GM23338 (cell line): ENCODE results near the gene TGFBR1. TPM values are rescaled to one million over a fixed set of nuclear protein-coding genes. Genes with fewer than 3 reads are reported as not detected.

Source experiments
- ATAC-seq: fragments of 200-7000 bp; cut with Tn5 transposase; 3 replicates; pipeline ENCODE4 v1.9.1; 2020
- DNase-seq: peaks from one replicate; pipeline ENCODE4 v3.0.0-alpha.2; 2015; ENCODE audit warnings: low spot score
- H2AFZ ChIP-seq: fragments of 200-600 bp; sonication (generic); 2 replicates; pipeline ENCODE4 v1.8.0; 2016; ENCODE audit warnings: antibody characterized with exemption, mild to moderate bottlenecking, moderate library complexity
- H3F3A ChIP-seq: fragments of 200-600 bp; sonication (generic); replicated peaks from 2 replicates; pipeline ENCODE4 v1.8.0; 2017; ENCODE audit warnings: antibody characterized with exemption, mixed run types, low read depth
- H3K27ac ChIP-seq: fragments of 200-600 bp; sonication (generic); 2 replicates; pipeline ENCODE4 v1.6.1; 2016; ENCODE audit warnings: low read depth
- H3K27me3 ChIP-seq: fragments of 200-600 bp; sonication (generic); 2 replicates; pipeline ENCODE4 v1.8.0; 2016; ENCODE audit warnings: mild to moderate bottlenecking, mixed run types, moderate library complexity; ENCODE audit not compliant: insufficient read depth
- H3K36me3 ChIP-seq: fragments of 200-600 bp; sonication (generic); 2 replicates; pipeline ENCODE4 v1.8.0; 2016; ENCODE audit warnings: mild to moderate bottlenecking; ENCODE audit not compliant: insufficient read depth
- H3K4me1 ChIP-seq: fragments of 200-600 bp; sonication (generic); 2 replicates; pipeline ENCODE4 v1.8.0; 2016; ENCODE audit warnings: mild to moderate bottlenecking, moderate library complexity; ENCODE audit not compliant: insufficient read depth
- H3K4me2 ChIP-seq: fragments of 200-600 bp; sonication (generic); 2 replicates; pipeline ENCODE4 v1.7.1; 2017; ENCODE audit warnings: mixed run types
- H3K4me3 ChIP-seq: fragments of 200-600 bp; sonication (generic); 2 replicates; pipeline ENCODE4 v1.6.1; 2016; ENCODE audit warnings: mixed run types
- H3K79me2 ChIP-seq: fragments of 200-600 bp; sonication (generic); replicated peaks from 2 replicates; pipeline ENCODE4 v1.8.0; 2017; ENCODE audit warnings: mild to moderate bottlenecking; ENCODE audit not compliant: insufficient read depth
- H3K9me2 ChIP-seq: fragments of 200-600 bp; sonication (generic); 2 replicates; pipeline ENCODE4 v1.8.0; 2017; ENCODE audit not compliant: insufficient read depth
- H4K20me1 ChIP-seq: fragments of 200-600 bp; sonication (generic); replicated peaks from 2 replicates; pipeline ENCODE4 v1.8.0; 2017; ENCODE audit warnings: mild to moderate bottlenecking; ENCODE audit not compliant: insufficient read depth
- H3K27ac Mint-ChIP-seq: 2 replicates; pipeline ENCODE4 v1.8.0; 2020; ENCODE audit warnings: inconsistent platforms, mild to moderate bottlenecking, moderate library complexity, mixed read lengths
- H3K27me3 Mint-ChIP-seq: 3 replicates; pipeline ENCODE4 v1.8.0; 2022; ENCODE audit warnings: low read depth, mild to moderate bottlenecking, moderate library complexity, mixed read lengths, inconsistent platforms; ENCODE audit not compliant: insufficient read depth, poor library complexity
- H3K36me3 Mint-ChIP-seq: 3 replicates; pipeline ENCODE4 v1.8.0; 2021; ENCODE audit warnings: low read depth, mild to moderate bottlenecking, inconsistent platforms, moderate library complexity, mixed read lengths
- H3K4me1 Mint-ChIP-seq: 3 replicates; pipeline ENCODE4 v1.8.0; 2020; ENCODE audit warnings: mild to moderate bottlenecking, inconsistent platforms, mixed read lengths
- H3K4me3 Mint-ChIP-seq: 3 replicates; pipeline ENCODE4 v1.8.0; 2021; ENCODE audit warnings: moderate library complexity, mild to moderate bottlenecking, inconsistent platforms, mixed read lengths
- H3K9me3 Mint-ChIP-seq: 3 replicates; pipeline ENCODE4 v1.8.0; 2020; ENCODE audit warnings: moderate library complexity, mild to moderate bottlenecking, inconsistent platforms, mixed read lengths
- CREB1 ChIP-seq: fragments of 250-450 bp; sonication (Bioruptor Pico); IDR thresholded peaks from 2 replicates; pipeline ENCODE4 v1.5.0; 2020; ENCODE audit warnings: low read depth, mild to moderate bottlenecking, moderate library complexity
- CTCF ChIP-seq, 2 experiments: fragments of 200-600 bp in 1 of 2; sonication (generic) in 1 of 2; conservative IDR thresholded peaks; 2 replicates each; pipeline versions ENCODE4 v1.5.1 to v1.6.1; 2016 to 2017; ENCODE audit warnings: antibody characterized with exemption in 2 of 2, low read depth in 2 of 2, mild to moderate bottlenecking in 2 of 2, moderate library complexity in 1 of 2
- ETS1 ChIP-seq: IDR thresholded peaks from 2 replicates; pipeline ENCODE4 v1.6.1; 2016; ENCODE audit warnings: antibody characterized with exemption
- EZH2 ChIP-seq: fragments of 200-600 bp; sonication (generic); IDR thresholded peaks from one replicate; pipeline ENCODE4 v1.8.0; 2017; ENCODE audit warnings: antibody characterized with exemption, mild to moderate bottlenecking, low read depth; ENCODE audit not compliant: unreplicated experiment
- EZH2phosphoT487 ChIP-seq: fragments of 200-600 bp; sonication (generic); IDR thresholded peaks from one replicate; pipeline ENCODE4 v1.8.1; 2018; ENCODE audit warnings: antibody characterized with exemption; ENCODE audit not compliant: unreplicated experiment
- JUNB ChIP-seq: IDR thresholded peaks from one replicate; pipeline ENCODE4 v1.6.1; 2016; ENCODE audit warnings: antibody characterized with exemption; ENCODE audit not compliant: unreplicated experiment
- NANOG ChIP-seq: IDR thresholded peaks from 2 replicates; pipeline ENCODE4 v1.6.1; 2016; ENCODE audit warnings: antibody characterized with exemption, borderline replicate concordance
- POLR2AphosphoS5 ChIP-seq: IDR thresholded peaks from 2 replicates; pipeline ENCODE4 v1.6.1; 2016; ENCODE audit warnings: antibody characterized with exemption, low read depth
- REST ChIP-seq: IDR thresholded peaks from one replicate; pipeline ENCODE4 v1.6.1; 2018; ENCODE audit warnings: antibody characterized with exemption; ENCODE audit not compliant: unreplicated experiment
- STAT1 ChIP-seq: IDR thresholded peaks from one replicate; pipeline ENCODE4 v1.6.1; 2016; ENCODE audit warnings: antibody characterized with exemption; ENCODE audit not compliant: unreplicated experiment
- ZNF114 ChIP-seq: fragments of 250-450 bp; sonication (Bioruptor Pico); IDR thresholded peaks from 2 replicates; pipeline ENCODE4 v1.5.0; 2020; ENCODE audit warnings: mild to moderate bottlenecking, moderate library complexity
- ZNF331 ChIP-seq: fragments of 250-450 bp; sonication (Bioruptor Pico); IDR thresholded peaks from 2 replicates; pipeline ENCODE4 v1.5.0; 2020; ENCODE audit warnings: low read depth, mild to moderate bottlenecking, moderate library complexity
- ZNF462 ChIP-seq: fragments of 250-450 bp; sonication (Bioruptor Pico); IDR thresholded peaks from 2 replicates; pipeline ENCODE4 v1.5.0; 2020; ENCODE audit warnings: mild to moderate bottlenecking, moderate library complexity
- polyA plus RNA-seq: library from polyadenylated mRNA; unstranded; fragments of >200 nt; fragmentation: Nextera tagmentation; extraction: Ambion mirVana; gene quantifications from 2 replicates; pipeline ENCODE4 v1.2.1, GENCODE V29; 2016
- total RNA-seq: library from RNA; depleted of rRNA; stranded (reverse); fragments of >200 nt; shearing (Covaris generic); gene quantifications from 2 replicates; pipeline ENCODE4 v1.2.3, GENCODE V29; 2014

Gene TGFBR1
- total and polyA plus RNA-seq, 2 experiments from 2014 or later = 9.3 to 40.2 TPM

GRCh38 chr9:99114049-99114440 lies 9.1 kb downstream of the TGFBR1 start:
- DNase-seq = no peak

More at GRCh38 chr9:99114049-99114440, 9.1 kb downstream of the TGFBR1 start:
- TF ChIP-seq NANOG (no peak), ETS1 (no peak), ZNF114 (CRISPR knock-in tag) (no peak), POLR2AphosphoS5 (no peak), EZH2 (no peak), ZNF331 (CRISPR knock-in tag) (no peak), STAT1 (no peak), CREB1 (CRISPR knock-in tag) (no peak), REST (no peak), JUNB (no peak), CTCF (conservative IDR thresholded peaks at IDR 0.05; ENCODE audit: low read depth in 2 of 2) (no peak), ZNF462 (CRISPR knock-in tag) (no peak), EZH2phosphoT487 (no peak)
- Histone ChIP-seq H4K20me1 (peaks cover 37% of the 10 kb centered on the region), H3K4me1 (peaks cover 63% of the 10 kb centered on the region), H3K27ac (no peak overlapping the region), H3K4me3 (no peak overlapping the region), H3F3A (no peaks in the 10 kb centered on the region), H2AFZ (no peak overlapping the region), H3K27me3 (no peaks in the 10 kb centered on the region), H3K4me2 (no peak overlapping the region), H3K79me2 (peaks cover 100% of the 10 kb centered on the region), H3K36me3 (no peaks in the 10 kb centered on the region), H3K9me2 (no peaks in the 10 kb centered on the region)
- no peaks in the 10 kb centered on the region for H3K36me3 Mint-ChIP-seq
- no peaks in the 10 kb centered on the region; the same call in 2 of the 3 replicates for H3K9me3 Mint-ChIP-seq
- H3K4me3 Mint-ChIP-seq = no peak overlapping the region
- ATAC-seq = no peak
- H3K4me1 Mint-ChIP-seq = peaks cover 60% of the 10 kb centered on the region
- H3K27me3 Mint-ChIP-seq = no peaks in the 10 kb centered on the region
- no peak overlapping the region for H3K27ac Mint-ChIP-seq
